Activated CD8-positive, alpha-beta memory T cell treated with anti-CD3 and anti-CD28 coated beads for 1 hour (primary cell): ENCODE results near the gene ZNF629.
"Not testable (repeated sequence)": the region's sequence is repeated elsewhere in the genome, so short reads cannot be mapped to it uniquely, and the experiment has no call there.

ENCODE experiments used
- DNase-seq, 2 donors: peaks; one replicate each; pipeline ENCODE4 v3.0.0-alpha.2; 2020; ENCODE audit warnings: low read depth in 1 of 2; ENCODE audit errors: extremely low read depth in 1 of 2

ZNF629 gene

DNA sequence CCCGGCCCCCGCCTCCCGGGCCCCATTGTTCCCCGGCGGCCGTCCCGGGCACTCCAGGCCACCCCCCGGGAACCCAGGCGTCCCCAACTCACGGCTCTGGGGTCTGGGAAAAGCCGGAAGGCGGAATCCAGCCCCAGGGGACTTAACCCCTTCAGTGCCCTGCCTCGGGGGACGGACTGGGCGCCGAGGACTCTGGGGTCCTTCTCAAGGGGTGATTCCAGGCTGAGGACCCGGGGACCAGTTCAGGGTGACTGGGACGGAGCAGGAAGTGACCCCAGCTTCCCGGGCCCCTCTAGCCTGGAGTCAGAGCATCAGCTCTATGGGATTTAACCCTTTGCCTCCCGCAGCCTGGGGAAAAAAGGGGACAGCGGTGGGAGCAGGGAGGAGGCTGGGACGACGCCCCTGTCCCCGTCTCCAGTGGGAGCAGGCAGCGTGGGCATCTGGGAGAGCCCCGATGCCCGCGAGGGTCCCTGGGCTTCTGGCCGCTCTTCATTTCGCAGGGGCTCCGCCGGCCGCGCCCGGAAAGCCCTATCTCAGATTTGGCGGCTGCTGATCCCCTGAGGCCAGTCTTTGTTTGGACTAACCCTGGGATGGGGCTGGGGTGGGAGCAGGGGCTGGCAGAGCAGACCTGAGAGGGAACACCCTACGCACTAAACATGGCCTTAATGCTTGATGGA, at the start of gene ZNF629:
Gene ZNF629, minus strand, starts transcription at position 270 of the 677 bp plus-strand sequence. CDS start 2,723 bp downstream, outside the sequence.
- no peak for DNase-seq

DNA sequence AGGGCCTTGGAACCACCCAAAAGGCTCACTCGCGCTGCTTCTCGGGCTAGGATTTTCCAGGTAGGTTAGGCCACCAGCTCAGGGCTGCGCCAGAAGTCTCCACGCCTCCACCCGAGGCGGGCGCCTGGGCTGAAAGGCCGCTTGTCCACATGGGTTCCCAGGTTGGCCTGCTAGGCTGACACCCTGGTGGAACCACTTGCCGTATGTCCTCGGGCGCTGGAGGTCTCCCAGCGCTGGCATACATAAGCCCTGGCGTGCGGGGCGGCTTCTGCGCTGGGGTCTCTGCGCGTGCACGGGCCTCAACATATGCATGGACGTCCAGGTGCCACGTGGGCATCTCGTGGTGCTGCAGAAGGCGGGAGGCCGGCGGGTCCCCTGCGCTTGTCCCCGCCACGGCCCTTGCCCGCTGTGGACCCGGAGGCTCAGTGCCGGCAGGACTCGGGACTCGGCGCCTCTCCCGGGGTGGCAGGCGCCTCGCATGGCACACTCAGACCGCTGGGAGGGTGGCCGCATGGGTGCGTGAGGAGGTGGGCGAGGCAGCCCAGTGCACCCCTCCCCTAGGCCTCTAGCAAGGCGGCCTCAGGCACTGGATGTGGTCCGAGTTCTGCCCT, 47.2 kb upstream of the ZNF629 start:
- no peak for DNase-seq

DNA sequence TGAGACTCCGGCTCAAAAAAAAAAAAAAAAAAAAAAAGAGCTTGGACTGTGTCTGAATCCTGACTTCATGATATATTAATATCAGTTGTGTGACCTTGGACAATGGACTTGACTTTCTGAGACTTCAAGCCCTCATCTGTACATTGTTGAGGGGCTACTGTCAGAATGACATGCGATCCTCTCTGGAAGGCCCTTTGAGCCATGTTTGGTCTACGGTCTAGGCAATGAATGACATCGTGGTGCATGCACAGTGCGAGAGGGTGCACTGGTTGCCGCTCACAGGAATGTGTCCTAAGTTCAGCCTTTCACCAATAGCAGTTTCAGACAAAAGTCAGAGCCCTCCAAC, 43.0 kb upstream of the ZNF629 start:
- DNase-seq = no peak

DNA sequence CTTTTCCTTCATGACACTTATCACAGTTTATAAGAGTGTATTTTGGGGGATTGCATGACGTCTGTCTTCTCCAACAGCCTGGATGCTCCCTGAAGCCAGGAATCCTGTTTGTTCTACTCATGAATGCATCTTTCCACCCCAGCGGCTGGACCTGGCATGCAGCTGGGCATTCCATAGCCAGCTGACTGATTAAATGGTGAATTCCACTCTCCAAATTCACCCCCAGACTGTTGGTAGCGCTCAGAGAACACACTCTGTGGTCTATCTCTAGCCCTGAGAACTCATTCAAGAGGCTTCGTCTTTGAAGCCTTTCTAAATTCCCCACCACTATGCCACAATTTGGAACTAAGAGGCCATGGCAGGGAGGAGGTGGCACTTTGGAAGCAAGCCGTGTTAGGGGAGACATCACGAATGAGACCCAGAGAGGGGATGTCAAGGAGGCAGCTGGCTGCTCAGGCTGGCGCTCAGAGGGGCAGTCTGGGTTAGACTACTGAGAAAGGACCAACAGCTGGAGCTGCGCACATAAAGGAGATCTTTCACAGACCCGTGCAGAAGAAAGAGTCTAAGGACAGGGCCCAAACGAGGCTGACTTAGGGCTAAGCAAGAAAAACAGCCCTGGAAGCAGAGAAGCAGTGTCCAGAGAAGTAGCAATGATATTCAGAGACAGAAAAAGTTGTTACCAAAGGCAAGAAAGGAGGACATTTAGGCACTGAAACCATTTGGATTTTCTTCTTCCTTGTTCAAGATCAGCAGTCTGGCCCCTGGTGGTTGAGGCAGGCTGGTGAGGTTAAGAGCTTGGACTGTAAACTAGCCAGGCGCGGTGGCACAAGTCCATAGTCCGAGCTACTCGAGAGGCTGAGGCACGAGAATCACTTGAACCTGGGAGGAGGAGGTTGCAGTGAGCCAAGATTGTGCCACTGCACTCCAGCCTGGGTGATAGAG, 42.4 kb upstream of the ZNF629 start:
- no peak for DNase-seq

DNA sequence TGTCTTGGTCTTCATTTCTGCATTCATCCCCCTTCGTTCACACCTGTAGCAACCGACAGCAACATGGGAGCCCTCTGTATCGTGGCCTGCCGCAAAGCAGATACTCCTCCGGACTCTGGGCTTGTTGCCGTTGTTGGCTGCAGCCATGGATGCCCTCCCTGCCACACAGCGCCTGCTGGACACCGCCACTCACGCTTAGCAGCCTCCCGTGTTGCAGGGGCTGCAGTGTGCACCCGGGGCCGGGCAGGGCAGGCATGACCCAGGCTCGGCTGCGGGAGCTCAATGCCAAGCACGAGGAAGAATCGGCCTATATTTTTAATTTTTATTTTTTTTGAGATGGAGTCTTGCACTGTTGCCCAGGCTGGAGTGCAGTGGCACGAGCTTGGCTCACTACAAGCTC, 34.9 kb upstream of the ZNF629 start:
- DNase-seq = no peak

DNA sequence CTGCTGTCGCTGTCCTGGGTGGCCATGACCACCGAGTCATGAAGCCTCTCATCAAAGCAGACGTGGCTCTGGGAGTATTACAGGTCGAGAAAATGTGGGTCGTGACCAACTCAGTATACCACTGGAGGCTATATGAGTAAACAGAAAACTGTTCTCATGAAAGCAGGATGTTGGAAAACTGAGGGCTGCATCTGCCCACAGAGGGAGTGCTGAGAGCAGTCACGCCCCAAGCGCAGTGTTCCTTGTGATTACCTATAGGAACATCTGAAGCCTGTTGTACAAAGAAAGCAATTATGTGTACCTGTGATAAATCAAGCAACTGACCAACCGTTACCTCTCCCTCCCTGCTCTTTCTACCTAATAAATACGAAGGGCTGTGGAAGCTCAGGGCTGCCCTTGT, 34.4 kb upstream of the ZNF629 start:
- DNase-seq = not testable (repeated sequence)

DNA sequence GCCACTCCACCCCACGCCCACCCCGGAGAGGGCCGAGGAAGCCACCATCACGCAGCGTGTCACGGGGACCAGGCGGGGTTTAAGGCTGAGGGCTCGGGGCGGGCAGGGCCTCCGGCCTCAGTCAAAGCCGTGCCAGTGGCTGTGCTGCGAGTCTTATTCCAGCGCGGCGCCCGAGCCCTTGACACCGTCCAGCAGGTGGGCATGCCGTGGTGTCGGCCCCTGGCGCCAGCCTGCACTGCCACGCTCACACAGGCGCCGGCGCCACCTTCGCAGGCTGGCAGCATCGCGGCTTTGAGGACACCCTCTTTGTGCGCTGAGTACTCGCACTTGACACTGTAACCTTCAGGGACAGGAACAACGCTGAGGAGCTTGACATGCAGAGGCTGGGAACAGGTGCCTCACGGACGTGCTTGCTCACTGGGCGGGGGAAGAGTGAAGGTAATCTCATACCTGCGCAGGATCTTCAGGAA, 34.0 kb upstream of the ZNF629 start:
- DNase-seq = no peak

DNA sequence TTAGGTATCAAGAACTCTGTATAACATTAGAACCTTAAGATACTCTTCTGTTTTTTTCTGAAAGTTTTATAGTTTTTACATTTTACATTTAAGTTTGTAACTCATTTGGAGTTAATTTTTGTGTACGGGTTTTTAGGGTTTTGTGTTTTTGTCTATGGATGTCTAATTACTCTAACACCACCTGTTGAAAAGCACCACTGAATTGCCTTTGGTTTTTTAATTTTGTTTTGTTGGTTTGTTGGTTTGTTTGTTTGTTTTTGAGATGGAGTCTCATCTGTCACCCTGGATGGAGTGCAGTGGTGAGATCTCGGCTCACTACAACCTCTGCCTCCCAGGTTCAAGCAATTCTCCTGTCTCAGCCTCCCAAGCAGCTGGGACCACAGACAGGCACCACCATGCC, 29.8 kb upstream of the ZNF629 start:
- no peak for DNase-seq

DNA sequence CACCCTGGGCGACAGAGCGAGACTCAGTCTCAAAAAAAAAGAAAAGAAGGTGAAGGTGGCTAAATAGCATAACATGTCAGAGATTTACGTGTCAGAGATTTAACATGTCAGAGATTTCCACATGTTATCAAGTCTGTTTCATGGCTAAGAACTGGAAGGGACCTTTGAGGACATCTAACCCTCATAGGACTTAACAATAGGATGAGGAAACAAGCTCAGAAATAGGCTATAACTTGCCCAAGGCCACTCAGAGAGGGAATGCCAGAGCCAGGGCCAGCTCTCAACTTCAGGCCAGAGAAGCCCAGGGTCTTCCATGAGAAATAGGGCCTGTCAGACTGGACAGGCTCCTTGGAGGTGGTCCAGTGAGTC, 26.8 kb upstream of the ZNF629 start:
- no peak for DNase-seq

DNA sequence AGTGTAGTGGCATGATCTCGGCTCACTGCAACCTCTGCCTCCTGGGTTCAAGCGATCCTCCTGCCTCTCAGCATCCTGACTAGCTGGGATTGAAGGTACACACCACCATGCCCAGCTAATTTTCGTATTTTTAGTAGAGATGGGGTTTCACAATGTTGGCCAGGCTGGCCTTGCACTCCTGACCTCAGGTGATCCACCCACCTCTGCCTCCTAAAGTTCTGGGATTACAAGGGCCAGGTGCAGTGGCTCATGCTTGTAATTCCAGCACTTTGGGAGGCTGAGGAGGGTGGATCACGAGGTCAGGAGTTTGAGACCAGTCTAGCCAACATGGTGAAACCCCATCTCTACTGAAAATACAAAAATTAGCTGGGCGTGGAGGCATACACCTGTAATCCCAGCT, 22.7 kb upstream of the ZNF629 start:
- not testable (repeated sequence) for DNase-seq

DNA sequence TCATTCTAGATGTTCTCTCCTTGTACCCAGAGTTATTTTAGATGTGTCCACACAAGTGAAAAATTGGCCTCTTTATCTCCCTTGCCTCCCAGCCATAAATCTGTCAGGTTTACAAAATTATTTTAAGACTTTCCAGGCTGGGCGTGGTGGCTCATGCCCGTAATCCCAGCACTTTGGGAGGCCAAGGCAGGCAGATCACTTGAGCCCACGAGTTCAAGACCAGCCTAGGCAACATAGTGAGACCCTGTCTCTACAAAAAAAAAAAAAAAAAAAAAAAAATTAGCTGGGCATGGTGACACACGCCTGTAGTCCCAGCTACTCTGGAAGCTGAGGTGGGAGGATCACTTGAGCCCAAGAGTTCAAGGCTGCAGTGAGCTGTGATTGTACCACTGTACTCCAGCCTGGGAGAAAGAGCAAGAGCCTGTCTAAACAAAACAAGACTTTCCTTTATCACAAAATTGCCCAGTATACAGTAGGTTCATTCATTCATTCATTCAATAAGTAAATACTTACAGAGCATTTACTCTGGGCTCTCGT, 22.0 kb upstream of the ZNF629 start:
- not testable (repeated sequence) for DNase-seq

DNA sequence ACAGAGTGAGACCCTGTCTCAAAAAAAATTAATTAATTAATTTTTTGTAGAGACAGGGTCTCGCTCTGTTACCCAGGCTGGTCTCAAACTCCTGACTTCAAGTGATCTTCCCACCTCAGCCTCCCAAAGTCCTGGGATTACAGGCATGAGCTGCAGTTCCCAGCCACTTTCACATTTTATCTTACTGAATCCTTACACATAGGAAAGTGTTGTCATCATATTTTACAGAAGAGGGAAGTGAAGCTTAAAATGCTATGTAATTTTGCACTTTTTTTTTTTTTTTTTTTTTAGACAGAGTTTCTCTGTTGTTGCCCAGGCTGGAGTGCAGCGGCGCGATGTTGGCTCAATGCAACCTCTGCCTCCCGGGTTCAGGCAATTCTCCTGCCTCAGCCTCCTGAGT, 21.1 kb upstream of the ZNF629 start:
- DNase-seq = no peak

DNA sequence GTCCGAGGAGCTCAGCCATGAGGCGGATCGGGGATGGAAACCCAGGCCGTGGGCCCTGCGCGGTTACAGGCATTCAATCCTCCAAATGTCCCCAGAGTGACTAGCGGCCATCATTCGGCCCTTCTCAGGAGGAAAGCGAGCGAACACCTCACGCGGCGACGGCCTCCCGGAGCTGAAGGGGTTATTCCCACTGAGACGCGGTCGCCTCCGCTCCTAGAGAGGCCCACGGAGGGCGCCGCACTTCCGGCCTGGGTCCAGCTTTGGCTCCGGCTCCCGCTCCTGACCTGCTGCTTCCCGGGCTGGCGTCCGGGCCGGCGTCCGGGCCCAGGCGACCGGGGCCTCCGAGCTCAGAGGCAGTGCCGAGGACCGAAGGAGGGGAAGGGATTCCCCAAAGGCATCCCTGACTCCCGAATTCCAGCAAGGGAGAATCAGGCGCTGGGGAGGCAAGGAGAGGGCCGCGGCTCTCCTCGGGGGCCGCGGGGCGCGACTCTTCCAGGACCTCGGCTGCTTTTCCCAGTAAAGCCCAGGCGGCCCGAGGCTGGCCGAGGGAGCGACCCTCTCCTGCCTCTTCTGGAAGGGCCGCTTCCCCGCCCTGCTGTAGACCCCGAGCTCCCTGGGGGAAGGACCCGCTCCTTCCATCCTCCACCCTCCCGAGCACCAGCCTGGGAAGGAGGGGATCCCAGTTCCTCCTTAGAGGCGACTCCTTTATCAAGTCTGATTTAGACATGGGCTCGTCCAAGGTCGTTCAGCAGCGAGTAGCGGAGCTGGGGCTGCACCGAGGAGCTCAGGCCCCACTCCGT, 18.6 kb upstream of the ZNF629 start:
- peak in 1 of 2 donors; percentile 30 for DNase-seq

DNA sequence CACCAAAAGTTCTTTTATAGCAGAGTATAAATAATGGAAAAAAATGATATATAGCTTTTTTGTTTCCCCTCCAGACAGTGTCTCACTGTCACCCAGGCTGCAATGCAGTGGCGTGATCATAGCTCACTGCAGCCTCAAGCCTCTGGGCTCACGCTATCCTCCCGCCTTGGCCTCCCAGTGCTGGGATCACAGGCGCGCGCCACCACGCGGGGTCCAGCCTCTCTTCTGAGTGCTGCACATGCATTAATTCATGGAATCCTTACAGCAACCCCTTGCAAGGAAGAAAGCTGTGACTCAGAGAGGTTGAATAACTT, 18.0 kb upstream of the ZNF629 start:
- no peak for DNase-seq

DNA sequence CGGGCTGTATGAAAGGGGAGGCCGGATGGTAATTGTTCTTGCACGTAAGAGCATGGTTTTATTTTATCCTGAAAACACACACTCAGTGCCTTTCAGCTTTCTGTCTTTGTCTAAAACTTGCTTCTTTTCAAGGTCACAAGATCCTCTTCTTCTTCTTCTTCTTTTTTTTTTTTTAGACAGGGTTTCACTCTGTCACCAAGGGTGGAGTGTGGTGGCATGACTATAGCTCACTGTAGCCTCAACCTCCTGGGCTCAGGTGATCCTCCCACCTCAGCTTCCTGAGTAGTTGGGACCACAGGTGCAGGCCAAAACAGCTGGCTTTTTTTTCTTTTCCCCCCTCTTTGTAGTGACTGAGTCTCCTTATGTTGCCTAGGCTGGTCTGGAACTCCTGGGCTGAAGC, 15.9 kb upstream of the ZNF629 start:
- DNase-seq = no peak

DNA sequence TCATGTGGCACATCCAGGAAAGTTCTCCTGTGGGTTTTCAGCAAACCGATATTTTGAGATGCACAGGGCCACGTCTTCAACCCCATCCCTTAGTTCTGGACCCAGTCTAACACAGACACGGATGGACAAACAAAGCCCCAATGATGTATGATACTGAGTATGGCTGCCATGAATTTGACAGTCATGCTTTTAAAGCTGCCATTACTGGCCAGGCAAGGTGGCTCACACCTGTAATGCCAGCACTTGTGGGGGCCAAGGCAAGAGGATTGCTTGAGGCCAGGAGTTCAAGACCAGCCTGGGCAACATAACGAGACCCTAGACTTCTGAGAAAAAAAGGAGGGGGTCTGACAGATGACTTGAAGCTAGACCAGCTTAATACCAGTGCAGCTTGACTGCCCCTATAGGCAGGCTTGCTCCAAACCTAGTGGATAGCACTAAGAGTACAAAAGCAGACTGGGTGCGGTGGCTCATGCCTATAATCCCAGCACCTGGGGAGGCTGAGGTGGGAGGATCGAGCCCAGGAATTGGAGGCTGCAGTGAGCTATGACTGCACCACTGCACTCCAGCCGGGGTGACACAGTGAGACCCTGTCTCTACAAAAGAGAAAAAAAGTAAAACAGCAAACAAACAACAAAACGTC, 10.8 kb upstream of the ZNF629 start:
- DNase-seq = no peak

DNA sequence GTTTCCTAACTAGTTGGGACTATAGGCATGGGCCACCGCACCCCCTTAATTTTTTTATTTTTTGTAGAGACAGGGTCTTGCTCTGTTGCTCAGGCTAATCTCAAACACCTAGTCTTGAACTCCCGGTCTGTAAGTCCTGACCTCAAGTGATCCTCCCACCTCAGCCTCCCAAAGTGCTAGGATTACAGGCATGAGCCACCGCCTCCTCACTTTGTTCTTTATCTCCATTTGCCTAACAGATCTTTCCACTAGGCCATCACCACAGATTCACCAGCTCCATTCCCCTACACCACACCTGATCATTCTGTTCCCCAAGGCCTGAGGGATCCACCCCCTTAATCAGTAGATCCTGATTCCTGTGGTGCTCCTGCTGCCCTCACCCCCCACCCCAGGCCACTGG, 7.6 kb upstream of the ZNF629 start:
- no peak for DNase-seq

DNA sequence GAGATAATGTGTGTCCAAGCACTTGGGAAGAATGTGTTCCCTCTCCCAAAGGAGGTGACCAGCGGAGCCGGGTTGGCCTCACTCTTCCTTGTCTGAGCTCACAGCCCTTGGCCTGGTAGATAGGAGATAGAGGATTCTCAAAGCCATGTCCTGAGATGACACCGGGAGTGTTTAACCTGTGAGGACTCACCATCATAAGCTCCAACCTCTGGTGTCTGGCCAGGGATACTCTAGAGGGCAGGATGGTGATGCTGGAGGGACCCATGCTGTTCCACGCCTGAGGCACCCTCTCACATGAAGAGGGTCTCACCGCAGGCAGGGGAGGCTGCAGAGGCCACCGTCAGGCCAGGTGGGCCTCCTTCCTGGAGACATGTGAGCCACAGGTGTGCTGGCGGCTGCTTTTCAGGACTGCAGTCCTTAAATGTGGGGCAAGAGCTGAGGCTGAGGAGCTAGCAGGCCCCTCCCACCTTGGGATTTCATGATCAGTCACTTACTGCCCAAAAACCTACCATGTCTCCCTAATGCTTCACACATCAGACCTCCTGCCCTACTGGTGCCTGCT, 6.6 kb upstream of the ZNF629 start:
- no peak for DNase-seq

DNA sequence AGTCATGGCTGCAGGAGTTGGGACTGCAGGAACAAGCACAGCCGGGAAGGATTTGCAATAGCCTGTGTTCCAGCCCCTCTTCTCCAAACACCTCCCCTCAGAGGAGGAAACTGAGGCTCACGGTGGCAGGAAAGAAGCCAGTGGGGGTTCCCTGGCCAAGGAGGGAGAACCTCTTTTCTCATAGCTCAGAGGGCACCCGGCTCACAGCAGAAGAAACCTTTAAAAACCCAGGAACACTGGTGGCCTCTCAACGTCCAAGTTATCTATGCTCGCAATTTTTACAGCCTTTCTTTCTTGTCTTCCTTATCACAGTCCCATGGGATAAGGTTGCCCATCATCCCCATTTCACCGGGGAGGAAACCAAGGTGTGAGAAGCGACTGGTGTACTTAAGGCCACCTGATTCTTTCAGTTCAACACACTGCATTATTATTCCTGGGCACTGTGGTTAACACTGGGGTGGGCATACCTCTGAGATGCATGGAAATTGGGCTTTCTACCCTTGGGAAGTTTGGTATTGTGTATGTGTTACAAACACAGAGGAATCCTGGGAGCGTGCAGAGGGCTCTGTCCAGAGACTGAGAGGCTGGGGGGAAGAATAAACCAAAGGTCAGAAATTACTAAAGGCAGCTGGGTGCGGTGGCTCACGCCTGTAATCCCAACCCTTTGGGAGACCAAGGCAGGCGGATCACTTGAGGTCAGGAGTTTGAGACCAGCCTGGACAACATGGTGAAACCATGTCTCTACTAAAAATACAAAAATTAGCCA, 791 bp upstream of the ZNF629 start:
- DNase-seq = no peak
